Suppressor macrophage treated with lipopolysaccharide for 1 hour (primary cell): ENCODE measurements around the gene E2F7.
"Not testable (repeated sequence)": the region's sequence is repeated elsewhere in the genome, so short reads cannot be mapped to it uniquely, and the experiment has no call there.

ENCODE experiments used
- DNase-seq, 3 donors: peaks; one replicate each; pipeline ENCODE4 v3.0.0-alpha.2; 2020 to 2022

The E2F7 gene

GRCh38 chr12:77065361-77066204 lies at the start of gene E2F7:
E2F7 (minus strand) TSS chr12:77065569; CDS start chr12:77064635, 934 bp downstream.
- peak; percentile 85 to 93 (median 89) for DNase-seq

GRCh38 chr12:77113971-77114370 lies 48.6 kb upstream of the E2F7 start:
- no peak for DNase-seq

GRCh38 chr12:77108707-77109106 lies 43.3 kb upstream of the E2F7 start:
- DNase-seq = no peak

DNA sequence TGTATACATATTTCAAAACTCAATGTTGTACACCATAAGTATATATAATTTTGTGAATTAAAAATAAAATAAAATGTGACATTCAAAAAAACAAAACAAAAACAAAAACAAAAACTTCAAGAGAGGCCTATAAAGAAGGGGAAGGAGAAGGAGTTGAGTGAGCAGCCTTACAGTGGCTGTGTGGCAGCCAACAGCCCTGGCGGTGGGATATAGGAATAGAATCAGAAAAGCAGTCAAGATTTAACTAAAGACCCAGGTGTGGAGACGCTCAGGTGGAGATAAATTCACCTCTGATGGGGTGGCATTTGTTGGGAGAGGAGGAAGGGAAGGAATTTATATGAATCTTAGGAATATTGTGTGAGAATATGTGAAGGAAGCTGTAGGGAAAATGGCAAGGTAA lies 41.8 kb upstream of the E2F7 start:
- no peak for DNase-seq

DNA sequence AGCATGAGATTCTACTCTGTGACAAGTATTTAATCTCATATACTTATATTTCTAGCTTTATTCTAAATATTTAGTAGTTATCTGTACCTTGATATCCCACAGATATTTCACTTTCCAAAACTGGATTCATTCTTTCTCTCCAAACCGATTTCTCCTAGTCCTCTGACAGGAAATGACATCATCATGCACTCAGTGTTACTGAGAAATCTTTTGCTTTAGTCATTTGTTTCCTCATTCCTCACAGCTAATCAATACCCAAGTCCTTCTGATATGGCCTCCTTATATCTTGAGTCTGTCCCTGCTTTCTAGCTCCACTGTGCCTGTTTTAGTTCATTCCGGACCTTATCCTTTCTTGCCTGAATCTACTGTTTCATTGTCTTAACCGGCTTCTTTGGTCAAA lies 39.4 kb upstream of the E2F7 start:
- no peak for DNase-seq

- no peak for DNase-seq
These were observed 38.9 kb upstream of the E2F7 start for GRCh38 chr12:77104286-77104685.

- DNase-seq = no peak
These were observed 37.3 kb upstream of the E2F7 start for GRCh38 chr12:77102691-77103090.

- DNase-seq = no peak
These were observed 36.8 kb upstream of the E2F7 start for GRCh38 chr12:77102123-77102522.

DNA sequence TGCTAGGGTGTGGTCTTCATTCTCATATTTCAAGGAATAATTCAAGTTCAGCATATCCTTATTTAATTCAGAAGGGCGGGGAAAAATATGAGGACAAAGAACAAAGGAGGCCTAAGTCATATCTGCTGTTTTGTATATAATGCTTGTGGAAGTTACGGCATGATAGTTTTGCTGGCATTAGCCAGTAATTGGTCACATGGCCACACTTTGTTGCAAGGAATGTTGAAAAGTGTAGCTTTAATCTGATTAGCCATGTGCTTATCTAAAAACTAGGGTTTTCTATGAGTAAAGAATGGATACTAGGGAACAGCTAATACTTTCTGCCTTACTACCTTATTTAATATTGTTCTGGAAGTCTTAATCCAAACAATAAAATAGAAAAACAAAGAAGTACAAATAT lies 34.4 kb upstream of the E2F7 start:
- no peak for DNase-seq

DNA sequence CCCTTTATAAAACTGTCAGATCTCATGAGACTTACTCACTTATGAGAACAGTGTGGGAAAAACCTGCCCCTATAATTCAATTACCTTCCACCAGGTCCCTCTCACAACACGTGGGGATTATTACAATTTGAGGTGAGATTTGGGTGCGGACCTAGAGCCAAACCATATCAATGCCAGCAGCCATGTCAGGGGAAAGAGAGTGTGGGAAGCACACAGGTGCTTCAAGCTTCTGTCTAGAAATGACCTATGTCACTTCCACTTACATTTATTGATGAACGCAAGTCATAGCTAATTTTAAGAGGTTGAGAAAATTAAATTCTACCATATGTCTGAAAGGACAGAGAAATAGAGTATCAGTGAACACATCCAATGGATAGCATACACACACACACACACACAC lies 32.5 kb upstream of the E2F7 start:
- no peak for DNase-seq

DNA sequence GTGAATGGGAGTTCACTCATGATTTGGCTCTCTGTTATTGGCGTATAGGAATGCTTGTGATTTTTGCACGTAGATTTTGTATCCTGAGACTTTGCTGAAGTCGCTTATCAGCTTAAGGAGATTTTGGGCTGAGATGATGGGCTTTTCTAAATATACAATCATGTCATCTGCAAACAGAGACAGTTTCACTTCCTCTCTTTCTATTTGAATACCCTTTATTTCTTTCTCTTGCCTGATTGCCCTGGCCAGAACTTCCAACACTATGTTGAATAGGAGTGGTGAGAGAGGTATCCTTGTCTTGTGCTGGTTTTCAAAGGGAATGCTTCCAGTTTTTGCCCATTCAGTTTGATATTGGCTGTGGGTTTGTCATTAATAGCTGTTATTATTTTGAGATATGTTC lies 26.9 kb upstream of the E2F7 start:
- not testable (repeated sequence) for DNase-seq

DNA sequence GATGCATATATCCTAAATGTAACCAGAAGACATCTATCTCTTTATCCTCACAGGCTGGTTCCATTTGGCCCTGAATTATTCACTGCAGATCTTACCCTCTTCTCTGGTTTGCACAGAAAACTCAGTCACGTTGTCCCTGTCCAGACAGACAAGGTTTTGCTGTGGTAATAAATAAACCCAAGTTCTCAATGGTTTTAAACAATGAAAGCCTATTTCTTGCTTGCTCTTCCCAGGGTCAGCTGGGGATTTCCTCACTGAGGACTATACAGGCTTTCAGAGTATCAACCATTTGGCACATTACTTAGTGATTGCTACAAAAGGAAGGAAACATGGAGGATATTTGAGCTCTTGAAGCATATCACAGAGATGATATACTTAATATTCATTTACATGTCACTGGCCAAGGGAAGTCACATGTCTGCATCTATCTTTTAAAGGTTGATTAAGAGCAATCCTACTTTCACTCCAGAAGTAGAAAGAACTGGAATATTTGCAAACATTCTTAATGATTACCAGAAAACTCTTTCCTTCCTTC lies 24.4 kb upstream of the E2F7 start:
- DNase-seq = no peak

DNA sequence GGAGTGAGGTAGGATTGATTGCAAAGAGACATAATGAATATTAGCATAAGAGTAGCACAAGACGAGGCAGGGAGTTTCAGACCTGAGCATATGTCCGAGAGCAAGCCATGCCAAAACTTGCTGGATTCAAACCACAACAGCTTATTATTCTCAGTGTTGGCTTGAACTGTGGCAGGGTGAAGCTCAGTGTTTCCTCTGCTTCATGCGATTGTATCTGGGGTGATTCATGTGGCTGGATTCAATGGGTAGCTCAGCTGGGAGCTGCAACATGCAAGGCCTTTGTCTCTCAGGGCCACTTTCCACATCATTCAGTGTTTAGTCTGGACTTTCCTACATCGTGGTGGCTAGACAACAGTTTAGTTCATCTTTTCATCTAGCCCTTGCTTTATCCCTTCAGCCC lies 22.1 kb upstream of the E2F7 start:
- no peak for DNase-seq

DNA sequence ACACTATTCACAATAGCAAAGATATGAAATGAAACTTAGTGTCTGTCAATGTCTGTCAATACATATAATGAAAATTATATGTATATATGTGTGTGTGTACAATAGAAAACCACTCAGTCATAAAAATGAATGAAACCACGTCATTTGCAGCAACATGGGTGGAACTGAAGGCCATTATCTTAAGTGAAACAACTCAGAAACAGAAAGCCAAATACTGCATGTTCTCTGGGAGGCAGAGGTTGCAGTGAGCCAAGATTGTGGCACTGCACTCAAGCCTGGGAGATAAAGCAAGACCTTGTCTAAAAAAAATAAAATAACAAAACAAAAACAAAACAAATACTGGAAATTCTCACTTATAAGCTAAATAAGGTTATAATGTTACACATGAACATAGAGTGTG lies 16.7 kb upstream of the E2F7 start:
- no peak for DNase-seq

- no peak for DNase-seq
These were observed 14.3 kb upstream of the E2F7 start for GRCh38 chr12:77079631-77080030.

- DNase-seq = no peak
These were observed 12.9 kb upstream of the E2F7 start for GRCh38 chr12:77078231-77078630.

- DNase-seq = no peak
These were observed 11.5 kb upstream of the E2F7 start for GRCh38 chr12:77076886-77077285.

DNA sequence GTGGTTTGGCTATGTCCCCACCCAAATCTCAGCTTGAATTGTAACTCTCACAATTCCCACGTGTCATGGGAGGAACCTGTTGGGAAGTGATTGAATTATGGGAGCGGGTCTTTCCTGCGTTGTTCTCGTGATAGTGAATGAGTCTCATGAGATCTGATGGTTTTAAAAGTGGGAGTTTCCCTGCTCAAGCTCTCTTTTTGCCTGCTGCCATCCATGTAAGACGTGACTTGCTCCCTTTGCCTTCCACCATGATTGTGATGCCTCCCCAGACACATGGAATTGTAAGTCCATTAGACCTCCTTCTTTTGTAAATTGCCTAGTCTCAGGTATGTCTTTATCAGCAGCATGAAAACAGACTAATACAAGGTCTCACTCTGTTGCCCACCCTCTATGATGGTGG lies 8.5 kb upstream of the E2F7 start:
- DNase-seq = not testable (repeated sequence)

- DNase-seq = no peak
These were observed 7.6 kb upstream of the E2F7 start for GRCh38 chr12:77072833-77073495.

DNA sequence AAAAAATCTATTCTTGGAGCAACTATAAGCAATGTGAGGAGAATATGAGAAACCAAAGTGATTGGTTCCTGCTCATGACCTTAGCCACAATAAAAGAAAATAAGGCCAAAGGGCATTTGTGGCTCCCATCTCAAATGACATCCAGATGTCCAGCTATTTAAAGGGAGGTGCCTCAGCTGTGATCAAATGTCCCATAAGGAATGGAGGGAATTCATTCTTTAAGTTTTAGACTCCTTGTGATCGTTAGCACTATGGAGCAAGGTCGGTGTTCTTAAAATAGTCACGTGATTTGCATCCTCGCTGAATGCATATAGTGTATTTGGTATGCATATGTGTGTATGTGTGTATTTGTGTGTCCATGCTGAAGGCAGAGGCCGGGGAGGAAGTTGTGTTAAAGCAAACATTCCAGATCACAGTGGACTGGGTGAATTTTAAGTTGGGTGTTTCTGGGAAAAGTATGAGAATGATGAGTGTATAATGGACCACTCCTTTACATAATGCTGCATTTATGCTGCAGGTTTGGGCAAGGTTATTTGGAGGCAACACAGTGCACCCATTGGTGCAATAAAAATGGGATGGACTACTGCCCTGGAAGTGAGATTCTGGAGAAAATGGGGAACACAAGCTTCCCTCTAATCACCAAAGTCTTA lies 5.6 kb upstream of the E2F7 start:
- no peak for DNase-seq

DNA sequence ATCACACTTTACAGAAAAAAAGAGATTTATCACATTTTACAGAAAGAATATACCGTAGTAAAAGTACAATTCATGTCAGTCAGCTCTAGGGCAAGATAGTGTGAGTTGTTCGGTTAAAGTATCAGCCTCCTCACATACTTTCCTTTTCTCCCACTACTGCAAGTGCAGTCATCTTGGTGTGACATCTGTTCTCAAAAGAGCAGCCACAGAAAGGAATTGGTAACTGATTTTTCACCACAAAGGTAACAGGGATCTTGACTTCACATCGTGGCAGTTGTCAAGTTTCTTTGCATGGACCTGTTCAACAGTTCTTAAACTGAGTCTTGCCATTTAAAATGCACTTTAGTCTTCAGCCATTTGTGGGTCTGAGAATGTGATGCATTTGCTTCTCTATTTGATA lies 5.0 kb upstream of the E2F7 start:
- no peak for DNase-seq

DNA sequence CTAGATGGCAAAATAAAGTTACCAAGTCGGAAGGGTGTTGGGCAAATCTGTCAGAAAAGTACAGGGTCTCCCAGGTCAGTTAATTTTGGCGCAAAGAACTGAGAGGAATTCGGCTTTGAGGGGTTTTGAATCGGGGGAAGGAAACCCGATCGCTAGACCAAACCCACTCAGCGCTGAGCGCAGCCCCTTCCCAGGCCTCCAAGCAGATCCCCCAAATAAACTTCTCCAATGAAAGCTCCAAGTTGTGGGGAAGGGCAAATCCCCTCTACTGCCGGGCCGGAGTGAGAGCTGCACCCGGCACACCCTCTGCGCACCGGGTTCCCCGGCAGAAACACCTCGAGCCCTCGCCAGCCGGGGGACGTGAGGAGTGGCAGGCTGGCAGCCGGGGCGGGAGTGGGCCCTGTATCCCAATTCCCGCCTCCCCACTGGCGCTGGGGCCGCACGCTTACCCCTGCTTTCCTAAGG lies 441 bp downstream of the E2F7 start:
- DNase-seq = peak in 1 of 3 donors; percentile 6

DNA sequence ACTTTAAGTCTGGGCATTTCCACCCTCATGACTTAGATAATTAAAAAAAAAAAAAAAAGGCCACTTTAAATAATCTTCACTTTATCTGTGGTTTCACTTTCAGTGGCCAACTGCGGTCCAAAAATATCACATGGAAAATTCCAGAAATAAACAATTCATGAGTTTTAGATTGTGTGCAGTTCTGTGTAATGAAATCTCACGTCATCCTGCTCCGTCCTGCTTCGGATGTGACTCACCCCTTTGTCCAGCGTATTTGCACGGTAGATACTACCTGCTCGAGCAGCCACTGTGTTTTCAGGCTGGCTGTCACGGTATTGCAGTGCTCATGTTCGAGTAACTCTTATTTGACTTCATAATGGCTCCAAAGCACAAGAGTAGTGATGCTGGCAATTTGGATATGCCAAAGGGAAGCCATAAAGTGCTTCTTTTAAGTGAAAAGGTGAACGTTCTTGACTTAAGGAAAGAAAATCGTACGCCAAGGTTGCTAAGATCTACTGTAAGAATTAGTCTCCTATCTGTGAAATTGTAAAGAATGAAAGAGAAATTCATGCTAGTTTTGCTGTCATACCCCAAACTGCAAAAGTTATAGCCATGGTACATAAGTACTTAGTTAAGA lies 2.4 kb downstream of the E2F7 start:
- DNase-seq = peak; percentile 29 to 51 (median 42)
